ENCODE results near the gene GYS1.
A peak's percentile ranks its signal among the peaks of the same experiment; 100 is the strongest.
"Not testable (repeated sequence)": the region's sequence is repeated elsewhere in the genome, so short reads cannot be mapped to it uniquely, and the experiment has no call there.

Gene GYS1

GRCh38 chr19:48933382-48933932 lies 59.7 kb downstream of the GYS1 start, which contains the start of gene DHDH:
Gene DHDH (plus strand): TSS chr19:48933699. CDS start chr19:48933722, 23 bp downstream.
- DNase-seq = peak; percentile 55

DNA sequence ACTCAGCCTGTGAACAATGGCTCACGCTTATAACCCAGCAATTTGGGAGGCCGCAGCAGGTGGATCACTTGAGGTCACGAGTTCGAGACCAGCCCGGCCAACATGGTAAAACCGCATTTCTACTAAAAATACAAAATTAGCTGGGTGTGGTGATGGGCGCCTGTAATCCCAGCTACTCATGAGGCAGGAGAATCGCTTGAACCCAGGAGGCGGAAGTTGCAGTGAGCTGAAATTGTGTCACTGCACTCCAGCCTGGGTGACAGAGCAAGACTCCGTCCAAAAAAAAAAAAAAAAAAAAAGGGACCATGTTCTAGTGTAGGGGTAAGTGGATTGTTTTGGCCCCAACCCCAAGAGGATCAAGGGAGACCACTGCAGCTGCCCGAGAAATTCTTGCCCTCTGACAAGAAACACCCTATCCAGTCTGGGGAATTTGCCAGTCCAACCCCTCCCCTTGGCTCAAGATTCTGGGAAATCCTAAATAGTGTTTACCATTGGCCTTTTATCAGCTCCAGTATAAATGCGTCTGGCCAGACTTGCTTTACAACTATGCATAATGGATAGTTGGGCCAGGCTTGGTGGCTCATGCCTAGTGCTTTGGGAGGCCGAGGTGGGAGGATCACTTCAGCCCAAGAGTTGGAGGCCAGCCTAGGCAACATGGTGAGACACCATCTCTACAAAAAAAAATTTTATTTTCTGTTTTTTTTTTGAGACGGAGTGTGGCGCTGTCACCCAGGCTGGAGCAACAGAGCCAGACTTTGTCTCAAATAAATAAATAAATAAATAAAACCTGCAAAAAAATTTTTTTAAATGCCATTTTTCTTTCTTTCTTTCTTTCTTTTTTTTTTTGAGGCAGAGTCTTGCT lies 64.7 kb downstream of the GYS1 start:
- no peak for DNase-seq

DNA sequence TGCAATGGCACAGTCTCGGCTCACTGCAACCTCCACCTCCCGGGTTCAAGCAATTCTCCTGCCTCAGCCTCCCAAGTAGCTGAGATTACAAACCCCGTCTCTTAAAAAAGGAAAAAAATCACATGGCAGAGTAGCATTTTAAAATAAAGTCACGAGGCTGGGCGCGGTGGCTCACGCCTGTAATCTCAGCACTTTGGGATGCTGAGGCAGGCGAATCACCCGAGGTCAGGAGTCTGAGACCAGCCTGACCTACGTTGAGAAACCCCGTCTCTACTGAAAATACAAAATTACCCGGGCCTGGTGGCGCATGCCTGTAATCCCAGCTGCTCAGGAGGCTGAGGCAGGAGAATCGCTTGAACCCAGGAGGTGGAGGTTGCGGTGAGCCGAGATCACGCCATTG lies 65.4 kb downstream of the GYS1 start:
- DNase-seq = not testable (repeated sequence)

GRCh38 chr19:48926909-48927308 lies 66.2 kb downstream of the GYS1 start:
- DNase-seq = no peak

- not testable (repeated sequence) for DNase-seq
These were observed 67.2 kb downstream of the GYS1 start for GRCh38 chr19:48925890-48926289.

GRCh38 chr19:48925240-48925843 lies 67.8 kb downstream of the GYS1 start:
- DNase-seq = no peak

GRCh38 chr19:48922548-48923490 lies 70.3 kb downstream of the GYS1 start:
- DNase-seq = no peak

DNA sequence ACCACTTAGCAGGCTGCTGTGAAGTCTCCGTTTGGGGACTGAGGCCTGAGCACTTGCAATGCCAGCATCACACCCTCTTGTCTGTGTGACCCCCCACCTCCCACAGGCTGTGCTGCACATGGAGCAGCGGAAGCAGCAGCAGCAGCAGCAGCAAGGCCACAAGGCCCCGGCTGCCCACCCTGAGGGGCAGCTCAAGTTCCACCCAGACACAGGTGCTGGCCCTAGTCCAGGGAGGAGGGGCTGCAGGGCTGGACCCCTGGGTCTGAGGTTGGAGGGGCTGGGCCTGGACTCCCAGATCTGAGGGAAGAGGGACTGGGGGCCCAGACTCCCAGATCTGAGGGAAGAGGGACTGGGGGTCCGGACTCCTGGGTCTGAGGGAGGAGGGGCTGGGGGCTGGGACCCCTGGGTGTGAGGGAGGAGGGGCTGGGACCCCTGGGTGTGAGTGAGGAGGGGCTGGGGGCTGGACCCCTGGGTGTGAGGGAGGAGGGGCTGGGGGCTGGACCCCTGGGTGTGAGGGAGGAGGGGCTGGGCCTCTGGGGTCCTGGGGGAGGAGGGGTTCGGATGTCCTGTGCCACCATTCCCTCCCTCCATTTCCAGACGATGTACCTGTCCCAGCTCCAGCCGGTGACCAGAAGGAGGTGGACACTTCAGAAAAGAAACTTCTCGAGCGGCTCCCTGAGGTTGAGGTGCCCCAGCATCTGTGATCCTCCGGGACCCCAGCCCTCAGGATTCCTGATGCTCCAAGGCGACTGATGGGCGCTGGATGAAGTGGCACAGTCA lies 71.2 kb downstream of the GYS1 start:
- no peak for DNase-seq

- no peak for DNase-seq
These were observed 72.2 kb downstream of the GYS1 start for GRCh38 chr19:48920949-48921348.

DNA sequence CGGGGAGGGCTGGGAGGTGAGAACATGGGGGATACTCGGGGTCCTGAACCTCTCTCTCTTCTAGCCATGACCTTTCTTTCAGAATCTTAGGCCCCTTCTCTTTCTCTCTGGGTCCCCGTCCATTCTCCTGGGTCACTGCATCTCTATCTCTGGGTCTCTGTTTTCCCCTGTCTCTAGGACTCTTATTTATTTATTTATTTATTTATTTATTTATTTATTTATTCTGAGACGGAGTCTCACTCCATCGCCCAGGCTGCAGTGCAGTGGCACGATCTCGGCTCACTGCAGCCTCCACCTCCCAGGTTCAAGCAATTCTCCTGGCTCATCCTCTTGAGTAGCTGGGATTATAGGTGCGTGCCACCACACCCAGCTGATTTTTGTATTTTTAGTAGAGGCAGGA lies 73.8 kb downstream of the GYS1 start:
- not testable (repeated sequence) for DNase-seq

DNA sequence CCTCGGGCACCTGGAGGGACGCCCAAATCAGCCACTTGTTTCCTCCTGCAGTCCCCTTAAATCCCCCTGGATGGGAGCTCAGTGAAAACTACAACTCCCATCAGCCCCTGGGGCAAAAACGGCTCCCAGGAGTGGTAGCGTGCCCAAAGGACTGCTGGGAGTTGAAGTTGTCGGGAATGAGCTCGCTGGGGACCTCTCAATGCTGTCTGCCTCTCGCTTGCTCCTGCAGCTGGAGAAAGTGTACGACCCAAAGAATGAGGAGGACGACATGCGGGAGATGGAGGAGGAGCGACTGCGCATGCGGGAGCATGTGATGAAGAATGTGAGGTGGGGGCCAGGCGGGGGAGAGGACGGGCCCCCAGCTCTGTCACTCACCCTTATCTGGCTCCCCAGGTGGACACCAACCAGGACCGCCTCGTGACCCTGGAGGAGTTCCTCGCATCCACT lies 74.3 kb downstream of the GYS1 start:
- no peak for DNase-seq
